K562 (cell line): ENCODE data around the gene CALHM4. TPM values are rescaled to one million over a fixed set of nuclear protein-coding genes. Genes with fewer than 3 reads are reported as not detected.

Source experiments
- ATAC-seq: fragments of 200-7000 bp; cut with Tn5 transposase; 3 replicates; pipeline ENCODE4 v1.9.1; 2020; ENCODE audit warnings: moderate library complexity
- BruUV-seq: library from RNA; stranded (reverse); fragments of 400-500 nt; replicated peaks from 2 replicates; lab custom pipeline; 2021; lab: Mats Ljungman, UMichigan
- CTCF ChIA-PET: fragments of 300-600 bp; formaldehyde crosslinking; extraction: SDS; loops from one replicate; lab custom pipeline; 2021; ENCODE audit warnings: low intra/inter-chr PET ratio; lab: Yijun Ruan, JAX
- POLR2A ChIA-PET: fragments of 300-600, 350-650 bp; sonication (Branson Sonifier 250); formaldehyde crosslinking; extraction: SDS; loops from one replicate; lab custom pipeline; 2021; ENCODE audit warnings: antibody characterized with exemption, inconsistent platforms; lab: Yijun Ruan, JAX
- DNase-seq, 4 experiments: peaks; one replicate each; pipeline versions ENCODE4 v3.0.0 to v3.0.0-alpha.2; 2011 to 2018; ENCODE audit warnings: low spot score in 3 of 4, mixed read lengths in 3 of 4; ENCODE audit errors: extremely low read depth in 1 of 4
- FAIRE-seq: peaks from 2 replicates; lab custom pipeline; 2011; peaks lifted over from hg19 to GRCh38; lab: Jason Lieb, UNC
- H2AFZ ChIP-seq: 2 replicates; pipeline ENCODE4 v1.6.0; 2011; ENCODE audit warnings: low read depth, low read length, control low read depth, inconsistent platforms
- H3K27ac ChIP-seq: fragments of 200-600 bp; 3 replicates; pipeline ENCODE4 v1.8.0; 2011; ENCODE audit warnings: low read depth, mild to moderate bottlenecking, control low read depth, inconsistent platforms, low read length, moderate library complexity, mixed read lengths; ENCODE audit errors: extremely low read depth
- H3K27me3 ChIP-seq, 2 experiments: fragments of 300-600 bp in 1 of 2; 2 replicates in 1 of 2; 3 replicates in 1 of 2; pipeline versions ENCODE4 v1.6.0 to v1.8.0; 2011; ENCODE audit warnings: inconsistent platforms in 2 of 2, low read length in 2 of 2, mild to moderate bottlenecking in 1 of 2, mixed read lengths in 1 of 2, moderate library complexity in 1 of 2; ENCODE audit not compliant: control insufficient read depth in 2 of 2, insufficient read depth in 2 of 2
- H3K36me3 ChIP-seq: fragments of 300-600 bp; 3 replicates; pipeline ENCODE4 v1.8.0; 2011; ENCODE audit warnings: mild to moderate bottlenecking, low read length, inconsistent platforms; ENCODE audit not compliant: control insufficient read depth, insufficient read depth
- H3K4me1 ChIP-seq, 2 experiments: fragments of 200-600 bp in 1 of 2; replicated peaks in 1 of 2; 2 replicates in 1 of 2; 3 replicates in 1 of 2; pipeline versions ENCODE4 v1.5.1 to v1.8.0; 2011; ENCODE audit warnings: inconsistent platforms in 2 of 2, low read length in 2 of 2, mild to moderate bottlenecking in 1 of 2, mixed read lengths in 1 of 2, moderate library complexity in 1 of 2; ENCODE audit not compliant: control insufficient read depth in 2 of 2, insufficient read depth in 2 of 2
- H3K4me2 ChIP-seq: 2 replicates; pipeline ENCODE4 v1.6.1; 2011; ENCODE audit warnings: low read length, control low read depth, inconsistent platforms, mixed read lengths; ENCODE audit not compliant: insufficient read depth
- H3K4me3 ChIP-seq: fragments of 200-600 bp; sonication (generic), shearing (Covaris generic); 2 replicates; pipeline ENCODE4 v1.5.1; 2016; ENCODE audit warnings: control low read depth, inconsistent platforms
- H3K79me2 ChIP-seq: fragments of 200-600 bp; 3 replicates; pipeline ENCODE4 v1.8.0; 2011; ENCODE audit warnings: low read length, inconsistent platforms; ENCODE audit not compliant: control insufficient read depth, insufficient read depth
- H3K9ac ChIP-seq, 2 experiments: 2 replicates each; pipeline versions ENCODE4 v1.6.0 to v1.6.1; 2011; ENCODE audit warnings: low read depth in 2 of 2, low read length in 2 of 2, control low read depth in 1 of 2, inconsistent platforms in 1 of 2, mild to moderate bottlenecking in 1 of 2, mixed read lengths in 1 of 2; ENCODE audit not compliant: insufficient read depth in 1 of 2
- H3K9me1 ChIP-seq: one replicate; pipeline ENCODE4 v1.6.0; 2011; ENCODE audit warnings: inconsistent platforms, mild to moderate bottlenecking, low read length, moderate library complexity; ENCODE audit not compliant: control insufficient read depth, insufficient read depth
- H3K9me3 ChIP-seq: replicated peaks from 2 replicates; pipeline ENCODE4 v1.5.1; 2011; ENCODE audit warnings: low read depth, low read length, inconsistent platforms; ENCODE audit not compliant: control insufficient read depth, insufficient read depth
- H4K20me1 ChIP-seq: replicated peaks from 2 replicates; pipeline ENCODE4 v1.6.1; 2011; ENCODE audit warnings: low read length, inconsistent platforms, mixed read lengths; ENCODE audit not compliant: control insufficient read depth, insufficient read depth
- ATF1 ChIP-seq, 2 experiments: fragments of 450-650 bp in 1 of 2; IDR thresholded peaks; 2 replicates each; pipeline ENCODE4 v1.6.1; 2016; ENCODE audit warnings: missing compliant biosample characterization in 1 of 2, missing genetic modification characterization in 1 of 2
- NFXL1 ChIP-seq: fragments of 450-650 bp; formaldehyde crosslinking; IDR thresholded peaks from 2 replicates; pipeline ENCODE4 v1.4.0; 2021; ENCODE audit warnings: mild to moderate bottlenecking
- PHF20 ChIP-seq: fragments of 450-650 bp; IDR thresholded peaks from 2 replicates; pipeline ENCODE4 v1.6.1; 2018; ENCODE audit not compliant: partially characterized antibody
- SETDB1 ChIP-seq: IDR thresholded peaks from one replicate; pipeline ENCODE4 v1.6.1; 2012; ENCODE audit warnings: low read length, control low read depth, inconsistent platforms
- ZNF232 ChIP-seq: sonication (generic); formaldehyde crosslinking; IDR thresholded peaks from 2 replicates; pipeline ENCODE4 v1.8.0; 2022; ENCODE audit warnings: mild to moderate bottlenecking, missing genetic modification reagents
- in situ Hi-C: fragments of 300-500 bp; cut with MboI; formaldehyde crosslinking; loops from 4 replicates; pipeline ENCODE4 v1.15.0; 2018; ENCODE audit warnings: inconsistent platforms, mixed read lengths
- intact Hi-C: fragments of 100-400 bp; cut with micrococcal nuclease; formaldehyde crosslinking; loops from 2 replicates; pipeline ENCODE4 v1.14.2; 2022
- polyA plus RNA-seq, 8 experiments: library from polyadenylated mRNA; depleted of rRNA in 4 of 8; stranded (reverse) in 5 of 8; unstranded in 3 of 8; fragments of >200 nt; fragmentation: Nextera tagmentation in 2 of 8; fragmentation: Illumina TruSeq in 1 of 8; extraction: Ambion mirVana in 2 of 8; extraction: Trizol in 1 of 8; gene quantifications; 2 replicates each; pipeline versions ENCODE4 v1.2.1 to v1.2.3, GENCODE V29; 2011 to 2014; ENCODE audit warnings: inconsistent platforms in 1 of 8, missing spikeins in 1 of 8
- total RNA-seq, 7 experiments: library from RNA; depleted of rRNA in 6 of 7; stranded (reverse); fragments of >200 nt in 6 of 7; fragmentation: Illumina TruSeq in 2 of 7; extraction: Trizol in 2 of 7; gene quantifications; 2 replicates each; pipeline versions ENCODE4 v1.2.1 to v1.2.3, GENCODE V29; 2011 to 2021; ENCODE audit warnings: low replicate concordance in 1 of 7
- TF ChIP-seq, protein P1 (sequence below): sonication (generic); formaldehyde crosslinking; IDR thresholded peaks from 2 replicates; pipeline ENCODE4 v1.8.1; 2023; ENCODE audit warnings: missing genetic modification reagents, mild to moderate bottlenecking, borderline replicate concordance
- TF ChIP-seq, protein P2 (sequence below): fragments of 250-450 bp; sonication (Bioruptor Pico); IDR thresholded peaks from 2 replicates; pipeline ENCODE4 v1.4.0; 2020; ENCODE audit warnings: mild to moderate bottlenecking, moderate library complexity

The CALHM4 gene
- total and polyA plus RNA-seq, 9 of the 15 experiments (the other 6 are each of a cell fraction or from before 2014, with no cell fraction given), result not detected

- TF ChIP-seq, protein P1, sequence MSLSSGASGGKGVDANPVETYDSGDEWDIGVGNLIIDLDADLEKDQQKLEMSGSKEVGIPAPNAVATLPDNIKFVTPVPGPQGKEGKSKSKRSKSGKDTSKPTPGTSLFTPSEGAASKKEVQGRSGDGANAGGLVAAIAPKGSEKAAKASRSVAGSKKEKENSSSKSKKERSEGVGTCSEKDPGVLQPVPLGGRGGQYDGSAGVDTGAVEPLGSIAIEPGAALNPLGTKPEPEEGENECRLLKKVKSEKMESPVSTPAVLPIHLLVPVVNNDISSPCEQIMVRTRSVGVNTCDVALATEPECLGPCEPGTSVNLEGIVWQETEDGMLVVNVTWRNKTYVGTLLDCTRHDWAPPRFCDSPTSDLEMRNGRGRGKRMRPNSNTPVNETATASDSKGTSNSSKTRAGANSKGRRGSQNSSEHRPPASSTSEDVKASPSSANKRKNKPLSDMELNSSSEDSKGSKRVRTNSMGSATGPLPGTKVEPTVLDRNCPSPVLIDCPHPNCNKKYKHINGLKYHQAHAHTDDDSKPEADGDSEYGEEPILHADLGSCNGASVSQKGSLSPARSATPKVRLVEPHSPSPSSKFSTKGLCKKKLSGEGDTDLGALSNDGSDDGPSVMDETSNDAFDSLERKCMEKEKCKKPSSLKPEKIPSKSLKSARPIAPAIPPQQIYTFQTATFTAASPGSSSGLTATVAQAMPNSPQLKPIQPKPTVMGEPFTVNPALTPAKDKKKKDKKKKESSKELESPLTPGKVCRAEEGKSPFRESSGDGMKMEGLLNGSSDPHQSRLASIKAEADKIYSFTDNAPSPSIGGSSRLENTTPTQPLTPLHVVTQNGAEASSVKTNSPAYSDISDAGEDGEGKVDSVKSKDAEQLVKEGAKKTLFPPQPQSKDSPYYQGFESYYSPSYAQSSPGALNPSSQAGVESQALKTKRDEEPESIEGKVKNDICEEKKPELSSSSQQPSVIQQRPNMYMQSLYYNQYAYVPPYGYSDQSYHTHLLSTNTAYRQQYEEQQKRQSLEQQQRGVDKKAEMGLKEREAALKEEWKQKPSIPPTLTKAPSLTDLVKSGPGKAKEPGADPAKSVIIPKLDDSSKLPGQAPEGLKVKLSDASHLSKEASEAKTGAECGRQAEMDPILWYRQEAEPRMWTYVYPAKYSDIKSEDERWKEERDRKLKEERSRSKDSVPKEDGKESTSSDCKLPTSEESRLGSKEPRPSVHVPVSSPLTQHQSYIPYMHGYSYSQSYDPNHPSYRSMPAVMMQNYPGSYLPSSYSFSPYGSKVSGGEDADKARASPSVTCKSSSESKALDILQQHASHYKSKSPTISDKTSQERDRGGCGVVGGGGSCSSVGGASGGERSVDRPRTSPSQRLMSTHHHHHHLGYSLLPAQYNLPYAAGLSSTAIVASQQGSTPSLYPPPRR (CRISPR knock-in tag), result no peak
- TF ChIP-seq NFXL1 (CRISPR knock-in tag) (no peak), SETDB1 (no peak)
These were observed 26.6 kb downstream of the CALHM4 start (continued) for GRCh38 chr6:116580198-116580597.

DNA sequence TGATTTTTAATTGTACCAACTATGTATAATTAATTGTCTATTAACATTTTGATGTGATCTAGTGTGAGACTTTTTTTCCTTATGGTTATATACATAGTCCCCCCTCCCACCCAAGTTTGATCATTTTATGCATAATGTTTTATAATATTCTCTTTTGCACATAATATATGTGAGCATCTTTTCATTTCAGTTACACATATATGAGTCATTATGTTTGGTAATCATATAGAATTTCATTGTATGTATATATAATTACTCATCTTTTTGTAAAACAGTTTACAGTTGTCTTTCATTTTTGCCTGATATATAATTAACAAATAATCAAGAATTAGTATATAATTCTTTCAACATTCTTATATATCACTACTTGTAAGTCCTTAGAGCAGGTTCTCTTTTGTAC lies 32.7 kb downstream of the CALHM4 start:
- in situ Hi-C loops, result no loop called here
- Histone ChIP-seq H3K9me1 (no peaks in the 10 kb centered on the region), H2AFZ (no peak overlapping the region), H3K36me3 (peaks cover 80% of the 10 kb centered on the region), H3K27me3 (no peaks in the 10 kb centered on the region), H3K4me1 (no peaks in the 10 kb centered on the region), H3K9ac (no peak overlapping the region), H3K4me3 (no peak overlapping the region), H3K27ac (no peak overlapping the region), H3K4me2 (no peak overlapping the region), H4K20me1 (no peaks in the 10 kb centered on the region), H3K79me2 (peaks cover 3% of the 10 kb centered on the region; the same call in 1 of the 3 replicates), H3K9me3 (no peaks in the 10 kb centered on the region; the same call in 1 of the 2 replicates)
- ATAC-seq (no peak), FAIRE-seq (no peak), DNase-seq (no peak)
- ChIA-PET POLR2A (no interaction called here), CTCF (no interaction called here)
- intact Hi-C loops, result no loop called here
- no TSS peak for BruUV-seq
- TF ChIP-seq NFXL1 (CRISPR knock-in tag) (no peak), ZNF232 (no peak), ATF1 (CRISPR knock-in tag; IDR thresholded peaks at IDR 0.05) (no peak), ATF1 (tag; IDR thresholded peaks at IDR 0.05) (no peak), PHF20 (no peak)
- TF ChIP-seq, protein P2, sequence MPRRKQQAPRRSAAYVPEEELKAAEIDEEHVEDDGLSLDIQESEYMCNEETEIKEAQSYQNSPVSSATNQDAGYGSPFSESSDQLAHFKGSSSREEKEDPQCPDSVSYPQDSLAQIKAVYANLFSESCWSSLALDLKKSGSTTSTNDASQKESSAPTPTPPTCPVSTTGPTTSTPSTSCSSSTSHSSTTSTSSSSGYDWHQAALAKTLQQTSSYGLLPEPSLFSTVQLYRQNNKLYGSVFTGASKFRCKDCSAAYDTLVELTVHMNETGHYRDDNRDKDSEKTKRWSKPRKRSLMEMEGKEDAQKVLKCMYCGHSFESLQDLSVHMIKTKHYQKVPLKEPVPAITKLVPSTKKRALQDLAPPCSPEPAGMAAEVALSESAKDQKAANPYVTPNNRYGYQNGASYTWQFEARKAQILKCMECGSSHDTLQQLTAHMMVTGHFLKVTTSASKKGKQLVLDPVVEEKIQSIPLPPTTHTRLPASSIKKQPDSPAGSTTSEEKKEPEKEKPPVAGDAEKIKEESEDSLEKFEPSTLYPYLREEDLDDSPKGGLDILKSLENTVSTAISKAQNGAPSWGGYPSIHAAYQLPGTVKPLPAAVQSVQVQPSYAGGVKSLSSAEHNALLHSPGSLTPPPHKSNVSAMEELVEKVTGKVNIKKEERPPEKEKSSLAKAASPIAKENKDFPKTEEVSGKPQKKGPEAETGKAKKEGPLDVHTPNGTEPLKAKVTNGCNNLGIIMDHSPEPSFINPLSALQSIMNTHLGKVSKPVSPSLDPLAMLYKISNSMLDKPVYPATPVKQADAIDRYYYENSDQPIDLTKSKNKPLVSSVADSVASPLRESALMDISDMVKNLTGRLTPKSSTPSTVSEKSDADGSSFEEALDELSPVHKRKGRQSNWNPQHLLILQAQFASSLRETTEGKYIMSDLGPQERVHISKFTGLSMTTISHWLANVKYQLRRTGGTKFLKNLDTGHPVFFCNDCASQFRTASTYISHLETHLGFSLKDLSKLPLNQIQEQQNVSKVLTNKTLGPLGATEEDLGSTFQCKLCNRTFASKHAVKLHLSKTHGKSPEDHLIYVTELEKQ (CRISPR knock-in tag), result no peak
